Fibroblast of lung (primary cell): ENCODE measurements around the gene MKLN1. TPM values are rescaled to one million over a fixed set of nuclear protein-coding genes. Genes with fewer than 3 reads are reported as not detected.
"Not testable (repeated sequence)": the region's sequence is repeated elsewhere in the genome, so short reads cannot be mapped to it uniquely, and the experiment has no call there.

Experiments
- DNase-seq, 2 donors: peaks; one replicate each; pipeline versions ENCODE4 v3.0.0 to v3.0.0-alpha.2; 2010; ENCODE audit warnings: low read depth in 2 of 2
- H2AFZ ChIP-seq: 2 replicates; pipeline ENCODE4 v1.5.1; 2012; ENCODE audit warnings: low read length, control low read depth, inconsistent platforms
- H3K27ac ChIP-seq: 2 replicates; pipeline ENCODE4 v1.5.1; 2011; ENCODE audit warnings: low read length, control low read depth; ENCODE audit not compliant: insufficient read depth
- H3K27me3 ChIP-seq: 2 replicates; pipeline ENCODE4 v1.5.1; 2011; ENCODE audit warnings: mild to moderate bottlenecking, low read length; ENCODE audit not compliant: control insufficient read depth, insufficient read depth
- H3K36me3 ChIP-seq: 2 replicates; pipeline ENCODE4 v1.5.1; 2011; ENCODE audit warnings: low read length; ENCODE audit not compliant: control insufficient read depth, insufficient read depth
- H3K4me1 ChIP-seq: 2 replicates; pipeline ENCODE4 v1.5.1; 2011; ENCODE audit warnings: low read length; ENCODE audit not compliant: control insufficient read depth, insufficient read depth; ENCODE audit errors: extremely low read depth
- H3K4me2 ChIP-seq: 2 replicates; pipeline ENCODE4 v1.5.1; 2011; ENCODE audit warnings: low read length, control low read depth; ENCODE audit not compliant: insufficient read depth; ENCODE audit errors: extremely low read depth
- H3K4me3 ChIP-seq, 4 experiments: fragments of 200-600 bp in 1 of 4; sonication (generic) in 1 of 4; replicated peaks in 1 of 4; 2 replicates each; pipeline ENCODE4 v1.5.1; 2011 to 2016; ENCODE audit warnings: low read length in 4 of 4, low read depth in 3 of 4, mild to moderate bottlenecking in 3 of 4, control low read depth in 2 of 4, inconsistent platforms in 1 of 4, mixed read lengths in 1 of 4; ENCODE audit not compliant: insufficient read depth in 1 of 4; ENCODE audit errors: control extremely low read depth in 1 of 4
- H3K79me2 ChIP-seq: 2 replicates; pipeline ENCODE4 v1.5.1; 2012; ENCODE audit warnings: mild to moderate bottlenecking, low read length, inconsistent platforms; ENCODE audit not compliant: control insufficient read depth, insufficient read depth
- H3K9ac ChIP-seq: 2 replicates; pipeline ENCODE4 v1.5.1; 2011; ENCODE audit warnings: mild to moderate bottlenecking, low read length, control low read depth; ENCODE audit not compliant: insufficient read depth
- H3K9me3 ChIP-seq: 2 replicates; pipeline ENCODE4 v1.5.1; 2012; ENCODE audit warnings: low read depth, low read length; ENCODE audit not compliant: control insufficient read depth, insufficient read depth
- H4K20me1 ChIP-seq: 2 replicates; pipeline ENCODE4 v1.5.1; 2011; ENCODE audit warnings: low read length; ENCODE audit not compliant: control insufficient read depth, insufficient read depth; ENCODE audit errors: extremely low read depth
- EZH2 ChIP-seq: IDR thresholded peaks from 2 replicates; pipeline ENCODE4 v1.5.1; 2012; ENCODE audit warnings: low read length, control low read depth, mild to moderate bottlenecking; ENCODE audit errors: missing control alignments
- polyA plus RNA-seq, 2 donors: library from polyadenylated mRNA; depleted of rRNA in 1 of 2; stranded (reverse) in 1 of 2; unstranded in 1 of 2; fragments of >200 nt; gene quantifications; 2 replicates each; pipeline ENCODE4 v1.2.1, GENCODE V29; 2011 to 2012; ENCODE audit warnings: missing spikeins in 1 of 2
- total RNA-seq: library from RNA; depleted of rRNA; stranded (reverse); fragments of >200 nt; gene quantifications from 2 replicates; pipeline ENCODE4 v1.2.1, GENCODE V29; 2014
- TF ChIP-seq, protein P1 (sequence below), 2 donors: IDR thresholded peaks in 1 of 2; conservative IDR thresholded peaks in 1 of 2; 1 replicate in 1 of 2; 2 replicates in 1 of 2; pipeline ENCODE4 v1.5.1; 2011 to 2012; ENCODE audit warnings: low read length in 2 of 2, control low read depth in 1 of 2, inconsistent platforms in 1 of 2, low read depth in 1 of 2, mild to moderate bottlenecking in 1 of 2

MKLN1 gene
- total and polyA plus RNA-seq, 2 donors (not counting 1 experiment from before 2014, with no cell fraction given), result 33.9 to 46.4 TPM

- Histone ChIP-seq H3K79me2 (no peaks in the 10 kb centered on the region), H4K20me1 (no peaks in the 10 kb centered on the region), H3K4me2 (peak overlapping the region; percentile 69), H3K27ac (no peak overlapping the region), H3K4me1 (peaks cover 3% of the 10 kb centered on the region), H3K36me3 (no peaks in the 10 kb centered on the region), H3K4me3 (no peak overlapping the region), H3K9me3 (no peaks in the 10 kb centered on the region), H2AFZ (peak overlapping the region; percentile 29), H3K9ac (no peak overlapping the region), H3K27me3 (peaks cover 4% of the 10 kb centered on the region)
- no peak for TF ChIP-seq EZH2
- TF ChIP-seq, protein P1, sequence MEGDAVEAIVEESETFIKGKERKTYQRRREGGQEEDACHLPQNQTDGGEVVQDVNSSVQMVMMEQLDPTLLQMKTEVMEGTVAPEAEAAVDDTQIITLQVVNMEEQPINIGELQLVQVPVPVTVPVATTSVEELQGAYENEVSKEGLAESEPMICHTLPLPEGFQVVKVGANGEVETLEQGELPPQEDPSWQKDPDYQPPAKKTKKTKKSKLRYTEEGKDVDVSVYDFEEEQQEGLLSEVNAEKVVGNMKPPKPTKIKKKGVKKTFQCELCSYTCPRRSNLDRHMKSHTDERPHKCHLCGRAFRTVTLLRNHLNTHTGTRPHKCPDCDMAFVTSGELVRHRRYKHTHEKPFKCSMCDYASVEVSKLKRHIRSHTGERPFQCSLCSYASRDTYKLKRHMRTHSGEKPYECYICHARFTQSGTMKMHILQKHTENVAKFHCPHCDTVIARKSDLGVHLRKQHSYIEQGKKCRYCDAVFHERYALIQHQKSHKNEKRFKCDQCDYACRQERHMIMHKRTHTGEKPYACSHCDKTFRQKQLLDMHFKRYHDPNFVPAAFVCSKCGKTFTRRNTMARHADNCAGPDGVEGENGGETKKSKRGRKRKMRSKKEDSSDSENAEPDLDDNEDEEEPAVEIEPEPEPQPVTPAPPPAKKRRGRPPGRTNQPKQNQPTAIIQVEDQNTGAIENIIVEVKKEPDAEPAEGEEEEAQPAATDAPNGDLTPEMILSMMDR (conservative IDR thresholded peaks at IDR 0.05 in 1 of 2, IDR thresholded peaks at IDR 0.05 in 1 of 2; ENCODE audit: low read depth in 1 of 2, low read length in 2 of 2), result peak; percentile 89 to 99
- peak; percentile 72 to 73 for DNase-seq
Observed at GRCh38 chr7:131513245-131514061, 185.8 kb downstream of the MKLN1 start.

DNA sequence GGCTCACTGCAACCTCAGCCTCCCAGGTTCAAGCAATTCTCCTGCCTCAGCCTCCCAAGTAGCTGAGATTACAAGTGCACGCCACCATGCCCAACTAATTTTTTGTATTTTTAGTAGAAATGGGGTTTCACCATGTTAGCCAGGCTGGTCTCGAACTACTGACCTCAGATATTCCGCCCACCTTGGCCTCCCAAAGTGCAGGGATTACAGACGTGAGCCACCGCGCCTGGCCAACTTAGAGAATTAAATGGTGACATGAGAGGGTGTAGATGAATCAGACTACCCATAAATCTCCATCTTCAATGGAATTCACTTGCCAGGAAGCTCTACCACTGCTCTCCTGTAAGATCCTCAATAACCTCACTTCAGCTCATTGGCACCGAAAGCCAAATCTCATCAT lies 187.8 kb downstream of the MKLN1 start:
- not testable (repeated sequence) for H3K36me3 ChIP-seq, H2AFZ ChIP-seq, H3K4me1 ChIP-seq, H3K9ac ChIP-seq, H3K27me3 ChIP-seq, H3K9me3 ChIP-seq, H3K27ac ChIP-seq, H3K4me2 ChIP-seq, H3K79me2 ChIP-seq, H3K4me3 ChIP-seq, H4K20me1 ChIP-seq, DNase-seq

DNA sequence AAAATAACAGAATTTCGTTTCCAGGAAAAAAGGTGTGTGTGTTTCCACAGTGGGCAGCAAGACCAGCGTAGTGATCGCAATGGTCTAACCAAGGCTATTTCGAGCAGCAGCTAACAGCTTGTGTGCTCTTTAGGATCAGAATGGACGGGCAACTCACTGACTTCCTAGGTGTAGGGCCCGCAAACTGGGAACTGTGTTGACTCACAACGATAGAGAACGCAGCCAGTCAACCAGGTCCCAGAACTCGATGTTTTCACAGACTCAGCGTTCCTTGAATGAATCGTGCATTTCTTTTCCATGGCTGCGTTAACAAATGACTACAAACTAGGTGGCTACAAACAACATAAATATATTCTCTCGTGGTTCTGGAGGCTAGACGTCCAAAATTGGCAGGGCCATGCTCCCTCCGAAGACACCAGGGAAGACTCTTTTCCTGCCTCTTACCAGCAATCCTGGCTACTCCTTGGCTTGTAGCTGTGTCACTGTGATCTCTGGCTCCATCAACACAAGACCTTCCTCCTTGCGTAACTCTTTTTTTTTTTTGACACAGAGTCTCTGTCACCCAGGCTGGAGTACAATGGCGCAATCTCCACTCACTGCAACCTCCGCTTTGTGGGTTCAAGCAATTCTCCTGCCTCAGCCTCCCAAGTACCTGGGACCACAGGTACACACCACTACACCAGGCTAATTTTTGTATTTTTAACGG lies 189.7 kb downstream of the MKLN1 start:
- Histone ChIP-seq H4K20me1 (no peaks in the 10 kb centered on the region), H3K4me3 (no peak overlapping the region), H3K27me3 (no peaks in the 10 kb centered on the region), H3K27ac (no peak overlapping the region), H3K36me3 (no peaks in the 10 kb centered on the region), H3K9ac (no peak overlapping the region), H2AFZ (no peak overlapping the region), H3K9me3 (no peaks in the 10 kb centered on the region), H3K4me1 (peaks cover 3% of the 10 kb centered on the region), H3K4me2 (no peak overlapping the region), H3K79me2 (no peaks in the 10 kb centered on the region)
- no peak for TF ChIP-seq EZH2
- TF ChIP-seq, protein P1 (conservative IDR thresholded peaks at IDR 0.05 in 1 of 2, IDR thresholded peaks at IDR 0.05 in 1 of 2; ENCODE audit: low read depth in 1 of 2, low read length in 2 of 2), result no peak
- DNase-seq, result no peak
